Activated CD4-positive, alpha-beta T cell treated with anti-CD3 and anti-CD28 coated beads, Interleukin-10, Interleukin-2, amounts not matched to agents 100 ng/mL and 50 ng/mL, durations not matched to agents 16 hours and 8 hours (primary cell): ENCODE data around the gene DEAF1.
"Not testable (repeated sequence)": the region's sequence is repeated elsewhere in the genome, so short reads cannot be mapped to it uniquely, and the experiment has no call there.

Experiments
- DNase-seq: peaks from one replicate; pipeline ENCODE4 v3.0.0-alpha.2; 2020

The DEAF1 gene

GRCh38 chr11:694563-695287, at the start of gene DEAF1:
Gene DEAF1 (minus strand): TSS chr11:695222. CDS start chr11:695047, 175 bp downstream.
- peak; percentile 100 for DNase-seq

GRCh38 chr11:742571-743201, 47.7 kb upstream of the DEAF1 start:
- no peak for DNase-seq

- no peak for DNase-seq
Measured at GRCh38 chr11:742156-742546, 47.1 kb upstream of the DEAF1 start.

- DNase-seq, result not testable (repeated sequence)
Measured at GRCh38 chr11:737899-738298, 42.9 kb upstream of the DEAF1 start.

- no peak for DNase-seq
Measured at GRCh38 chr11:737366-737765, 42.3 kb upstream of the DEAF1 start.

GRCh38 chr11:734541-734940, 39.5 kb upstream of the DEAF1 start:
- not testable (repeated sequence) for DNase-seq

GRCh38 chr11:733072-733471, 38.0 kb upstream of the DEAF1 start:
- DNase-seq, result no peak

- no peak for DNase-seq
Measured at GRCh38 chr11:729492-730074, 34.6 kb upstream of the DEAF1 start.

GRCh38 chr11:728901-729491, 34.0 kb upstream of the DEAF1 start:
- no peak for DNase-seq

- peak; percentile 84 for DNase-seq
Measured at GRCh38 chr11:727859-728748, 33.1 kb upstream of the DEAF1 start.

- no peak for DNase-seq
Measured at GRCh38 chr11:727281-727701, 32.3 kb upstream of the DEAF1 start.

GRCh38 chr11:726278-727220, 31.5 kb upstream of the DEAF1 start:
- peak; percentile 39 for DNase-seq

GRCh38 chr11:725624-726202, 30.7 kb upstream of the DEAF1 start:
- no peak for DNase-seq

GRCh38 chr11:724778-725386, 29.9 kb upstream of the DEAF1 start:
- DNase-seq, result no peak

GRCh38 chr11:724049-724777, 29.2 kb upstream of the DEAF1 start:
- DNase-seq, result no peak

- peak; percentile 62 for DNase-seq
Measured at GRCh38 chr11:723120-723883, 28.3 kb upstream of the DEAF1 start.

GRCh38 chr11:722346-722811, 27.4 kb upstream of the DEAF1 start:
- no peak for DNase-seq

GRCh38 chr11:721741-722345, 26.8 kb upstream of the DEAF1 start:
- peak; percentile 36 for DNase-seq
